Activated naive CD4-positive, alpha-beta T cell treated with anti-CD3 and anti-CD28 coated beads for 36 hours (primary cell): ENCODE measurements around the gene GMEB2. TPM values are rescaled to one million over a fixed set of nuclear protein-coding genes. Genes with fewer than 3 reads are reported as not detected.
"Not testable (repeated sequence)": the region's sequence is repeated elsewhere in the genome, so short reads cannot be mapped to it uniquely, and the experiment has no call there.

ENCODE experiments used
- CTCF ChIA-PET: fragments of 350-600 bp; sonication (Branson Sonifier 250); formaldehyde crosslinking; loops from one replicate; lab custom pipeline; 2021; ENCODE audit warnings: antibody characterized with exemption; lab: Charles Lee
- DNase-seq: peaks from one replicate; pipeline ENCODE4 v3.0.0-alpha.2; 2020
- H3K27ac Mint-ChIP-seq: one replicate; pipeline ENCODE4 v1.8.0; 2021; ENCODE audit warnings: mild to moderate bottlenecking, mixed read lengths
- H3K27me3 Mint-ChIP-seq: one replicate; pipeline ENCODE4 v1.8.0; 2021; ENCODE audit warnings: low read depth, mixed read lengths
- H3K36me3 Mint-ChIP-seq: one replicate; pipeline ENCODE4 v1.8.0; 2021; ENCODE audit warnings: low read depth, mixed read lengths
- H3K4me1 Mint-ChIP-seq: one replicate; pipeline ENCODE4 v1.8.0; 2021; ENCODE audit warnings: low read depth, mixed read lengths
- H3K4me3 Mint-ChIP-seq: one replicate; pipeline ENCODE4 v1.8.0; 2021; ENCODE audit warnings: mild to moderate bottlenecking, moderate library complexity, mixed read lengths
- H3K9me3 Mint-ChIP-seq: one replicate; pipeline ENCODE4 v1.8.0; 2021; ENCODE audit warnings: mixed read lengths
- intact Hi-C: fragments of 100-400 bp; cut with micrococcal nuclease; formaldehyde crosslinking; loops from one replicate; pipeline ENCODE4 v1.15.1; 2023
- total RNA-seq, 2 experiments: library from RNA; stranded (reverse); gene quantifications; one replicate each; pipeline ENCODE4 v1.2.3, GENCODE V29; 2021

The GMEB2 gene
- total RNA-seq, 2 experiments from 2014 or later: 16.7 to 18.0 TPM

DNA sequence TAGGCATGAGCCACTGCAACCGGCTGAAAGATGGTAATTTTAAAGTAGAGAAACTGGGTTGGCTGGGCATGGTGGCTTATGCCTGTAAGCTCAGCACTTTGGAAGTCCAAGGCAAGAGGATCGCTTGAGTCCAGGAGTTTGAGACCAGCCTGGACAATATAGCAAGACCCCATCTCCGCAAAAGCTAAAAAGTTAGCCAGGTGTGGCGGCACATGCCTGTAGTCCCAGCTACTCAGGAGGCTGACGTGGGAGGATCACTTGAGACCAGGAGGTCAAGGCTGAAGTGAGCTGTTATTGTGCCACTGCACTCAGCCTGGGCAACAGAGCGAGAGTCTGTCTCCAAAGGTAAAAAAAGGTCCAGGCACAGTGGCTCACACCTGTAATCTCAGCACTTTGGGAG, 4.1 kb upstream of the GMEB2 start:
- intact Hi-C loops, H3K27me3 Mint-ChIP-seq, H3K4me3 Mint-ChIP-seq, H3K9me3 Mint-ChIP-seq, DNase-seq: not testable (repeated sequence)
- peak overlapping the region; percentile 24 for H3K27ac Mint-ChIP-seq
- H3K4me1 Mint-ChIP-seq: peaks cover 57% of the 10 kb centered on the region
- peaks cover 13% of the 10 kb centered on the region for H3K36me3 Mint-ChIP-seq
- CTCF ChIA-PET: interaction anchor here (1.0 kb wide), 1 partner anchor 11 kb away, joined by 3 read pairs; no protein-coding TSS in a partner anchor

DNA sequence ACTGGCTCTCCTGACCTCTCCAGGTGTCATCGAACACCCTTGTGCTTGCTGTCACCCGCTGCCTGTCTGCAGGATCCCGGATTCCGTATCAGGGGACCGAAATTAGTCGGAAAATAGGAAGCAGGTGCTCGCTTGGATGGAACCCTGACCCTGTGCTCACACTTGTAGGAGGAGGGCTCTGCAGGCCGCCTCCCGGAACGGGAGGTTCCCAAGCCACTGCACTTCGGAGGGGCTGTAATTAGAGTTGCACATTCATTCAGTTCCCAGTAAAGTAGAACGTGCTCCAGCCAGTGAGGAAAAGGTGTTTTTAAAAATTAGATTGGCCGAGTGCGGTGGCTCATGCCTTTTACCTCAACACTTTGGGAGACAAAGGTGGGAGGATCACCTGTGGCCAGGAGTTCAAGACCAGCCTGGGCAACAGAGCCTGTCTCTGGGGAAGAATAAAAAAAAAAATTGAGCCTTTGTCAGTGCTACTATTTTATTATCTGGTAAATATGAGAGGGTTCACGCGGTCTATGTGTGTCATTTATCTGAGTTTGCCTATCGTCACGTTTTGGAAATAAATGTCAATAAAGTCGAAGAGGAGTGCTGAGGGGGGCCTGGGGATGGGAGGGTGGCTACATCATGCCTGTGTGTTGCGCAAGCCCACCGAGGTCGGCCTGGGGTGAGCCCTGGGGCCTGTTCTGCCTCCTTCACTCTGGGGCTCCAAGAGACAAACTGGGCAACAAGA, 1.5 kb upstream of the GMEB2 start:
- Mint-ChIP-seq H3K9me3 (no peaks in the 10 kb centered on the region), H3K36me3 (peaks cover 17% of the 10 kb centered on the region), H3K4me3 (peak overlapping the region; percentile 99), H3K27me3 (no peaks in the 10 kb centered on the region), H3K4me1 (peaks cover 51% of the 10 kb centered on the region), H3K27ac (peak overlapping the region; percentile 97)
- DNase-seq: peak; percentile 85
- CTCF ChIA-PET: interaction anchor here (1.1 kb wide), 1 partner anchor 91 kb away, joined by 4 read pairs; the partner anchor contains the start of gene PTK6
- intact Hi-C loops: loop anchor here (1.0 to 10.0 kb wide), 4 partner anchors 11 to 109 kb away; partner anchors contain the start of genes LIME1, PTK6, RTEL1 and SLC2A4RG

- Mint-ChIP-seq H3K4me1 (peaks cover 50% of the 10 kb centered on the region), H3K36me3 (peaks cover 17% of the 10 kb centered on the region), H3K4me3 (peak overlapping the region; percentile 99), H3K27me3 (no peaks in the 10 kb centered on the region), H3K27ac (peak overlapping the region; percentile 97), H3K9me3 (no peaks in the 10 kb centered on the region)
- CTCF ChIA-PET: interaction anchor here (1.1 kb wide), 1 partner anchor 90 kb away, joined by 4 read pairs; the partner anchor contains the start of gene PTK6
- intact Hi-C loops: loop anchor here (1.0 to 10.0 kb wide), 8 partner anchors 8 to 329 kb away; partner anchors contain the start of genes ARFRP1, LIME1, PTK6 and RTEL1
- no peak for DNase-seq
These were observed 897 bp upstream of the GMEB2 start for GRCh38 chr20:63627751-63628245.

DNA sequence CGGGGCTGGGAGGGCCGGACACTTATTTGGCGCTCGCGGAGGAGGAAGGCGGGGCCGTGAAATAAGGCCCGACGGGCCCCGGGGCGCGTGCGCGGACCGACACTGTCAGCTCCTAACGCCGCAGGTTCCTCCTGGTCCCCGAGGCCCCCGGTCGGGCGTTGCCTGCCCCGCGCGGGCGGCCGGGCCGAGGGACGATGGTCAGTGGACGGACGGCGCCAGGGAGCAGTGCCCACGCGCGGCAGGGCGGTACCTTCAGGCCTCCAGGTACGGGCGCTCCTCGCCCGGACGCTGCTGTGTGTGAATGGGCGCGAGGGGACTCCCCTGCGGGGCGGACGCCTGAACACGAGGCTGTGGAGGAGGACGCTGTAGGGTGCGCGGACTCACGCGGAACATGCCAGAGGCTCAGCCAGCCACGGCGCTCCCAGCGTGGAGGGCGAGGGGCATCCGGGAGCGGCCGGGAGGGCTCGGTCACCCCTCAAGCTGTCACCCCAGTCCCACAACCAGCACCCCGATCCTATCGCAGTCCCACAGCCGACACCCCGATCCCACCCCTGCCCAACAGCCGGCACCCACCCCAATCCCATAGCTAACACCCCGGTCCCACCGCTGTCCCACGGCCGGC, 339 bp upstream of the GMEB2 start:
- intact Hi-C loops: loop anchor here (1.0 to 10.0 kb wide), 6 partner anchors 8 to 330 kb away; partner anchors contain the start of genes ARFRP1, LIME1, PTK6 and SLC2A4RG
- H3K27ac Mint-ChIP-seq: peak overlapping the region; percentile 74
- H3K36me3 Mint-ChIP-seq: peaks cover 17% of the 10 kb centered on the region
- DNase-seq: peak; percentile 94
- H3K9me3 Mint-ChIP-seq: no peaks in the 10 kb centered on the region
- H3K4me1 Mint-ChIP-seq: peaks cover 52% of the 10 kb centered on the region
- CTCF ChIA-PET: interaction anchor here (1.1 kb wide), 1 partner anchor 90 kb away, joined by 4 read pairs; the partner anchor contains the start of gene PTK6
- peak overlapping the region; percentile 99 for H3K4me3 Mint-ChIP-seq
- H3K27me3 Mint-ChIP-seq: no peaks in the 10 kb centered on the region

DNA sequence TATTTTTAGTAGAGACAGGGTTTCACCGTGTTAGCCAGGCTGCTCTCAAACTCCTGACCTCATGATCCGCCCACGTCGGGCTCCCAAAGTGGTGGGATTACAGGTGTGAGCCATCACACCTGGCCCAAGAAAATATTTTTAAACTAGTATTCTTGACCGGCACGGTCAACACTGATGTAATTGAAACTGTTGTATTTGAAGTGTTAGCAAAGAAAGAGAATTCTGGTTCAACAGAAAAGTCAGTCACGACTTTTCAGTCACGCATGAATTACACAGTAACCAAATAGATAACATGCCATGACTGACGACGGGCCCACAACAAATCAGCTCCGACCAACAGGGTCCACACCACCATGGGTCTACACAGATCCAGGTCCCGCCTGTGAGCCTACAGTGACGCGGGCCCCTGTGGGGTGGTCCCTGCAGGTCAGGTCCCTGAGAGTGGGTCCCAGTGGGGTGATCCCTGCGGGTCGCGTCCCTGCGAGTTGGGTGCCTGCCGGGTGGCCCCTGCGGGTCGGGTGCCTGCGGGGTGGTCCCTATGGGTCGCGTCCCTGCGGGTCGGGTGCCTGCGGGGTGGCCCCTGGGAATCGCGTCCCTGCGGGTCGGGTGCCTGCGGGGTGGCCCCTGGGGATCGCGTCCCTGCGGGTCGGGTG, 1.0 kb downstream of the GMEB2 start:
- Mint-ChIP-seq H3K27ac (peak overlapping the region; percentile 89), H3K9me3 (no peaks in the 10 kb centered on the region), H3K4me3 (peak overlapping the region; percentile 77), H3K36me3 (peaks cover 16% of the 10 kb centered on the region), H3K27me3 (no peaks in the 10 kb centered on the region), H3K4me1 (peaks cover 47% of the 10 kb centered on the region)
- CTCF ChIA-PET: interaction anchor here (1.0 kb wide), 1 partner anchor 16 kb away, joined by 3 read pairs; no protein-coding TSS in a partner anchor
- intact Hi-C loops: loop anchor here (2.0 to 10.0 kb wide), 5 partner anchors 81 to 331 kb away; partner anchors contain the start of genes ARFRP1, LIME1, PTK6 and SLC2A4RG
- DNase-seq: peak; percentile 35

GRCh38 chr20:63624486-63624885, 2.4 kb downstream of the GMEB2 start:
- intact Hi-C loops: loop anchor here (10.0 kb wide), 1 partner anchor 90 kb away; the partner anchor contains the start of gene PTK6
- CTCF ChIA-PET: interaction anchor here (0.6 kb wide), 1 partner anchor 285 kb away, joined by 3 read pairs; no protein-coding TSS in a partner anchor
- Mint-ChIP-seq H3K4me1 (peaks cover 37% of the 10 kb centered on the region), H3K4me3 (peak overlapping the region; percentile 12), H3K9me3 (no peaks in the 10 kb centered on the region), H3K27me3 (no peaks in the 10 kb centered on the region), H3K27ac (no peak overlapping the region), H3K36me3 (peaks cover 14% of the 10 kb centered on the region)
- no peak for DNase-seq

- no peak overlapping the region for H3K4me3 Mint-ChIP-seq
- peaks cover 26% of the 10 kb centered on the region for H3K4me1 Mint-ChIP-seq
- peaks cover 8% of the 10 kb centered on the region for H3K36me3 Mint-ChIP-seq
- intact Hi-C loops: loop anchor here (10.0 kb wide), 1 partner anchor 88 kb away; the partner anchor contains the start of gene PTK6
- CTCF ChIA-PET: no interaction called here
- H3K27ac Mint-ChIP-seq: no peak overlapping the region
- DNase-seq: no peak
- H3K9me3 Mint-ChIP-seq: no peaks in the 10 kb centered on the region
- no peaks in the 10 kb centered on the region for H3K27me3 Mint-ChIP-seq
These were observed 4.2 kb downstream of the GMEB2 start for GRCh38 chr20:63622732-63623131.

- Mint-ChIP-seq H3K4me3 (no peak overlapping the region), H3K9me3 (no peaks in the 10 kb centered on the region), H3K27ac (no peak overlapping the region), H3K36me3 (peaks cover 10% of the 10 kb centered on the region), H3K4me1 (peaks cover 26% of the 10 kb centered on the region), H3K27me3 (no peaks in the 10 kb centered on the region)
- CTCF ChIA-PET: no interaction called here
- no peak for DNase-seq
- intact Hi-C loops: loop anchor here (10.0 kb wide), 1 partner anchor 87 kb away; the partner anchor contains the start of gene PTK6
These were observed 4.8 kb downstream of the GMEB2 start for GRCh38 chr20:63622096-63622495.

GRCh38 chr20:63620991-63621390, 5.9 kb downstream of the GMEB2 start:
- Mint-ChIP-seq H3K4me1 (peaks cover 26% of the 10 kb centered on the region), H3K27me3 (no peaks in the 10 kb centered on the region), H3K27ac (no peak overlapping the region), H3K36me3 (peaks cover 15% of the 10 kb centered on the region), H3K4me3 (no peak overlapping the region), H3K9me3 (no peaks in the 10 kb centered on the region)
- intact Hi-C loops: loop anchor here (10.0 kb wide), 1 partner anchor 86 kb away; the partner anchor contains the start of gene PTK6
- CTCF ChIA-PET: no interaction called here
- no peak for DNase-seq

GRCh38 chr20:63619505-63619904, 7.4 kb downstream of the GMEB2 start:
- H3K4me3 Mint-ChIP-seq: no peak overlapping the region
- CTCF ChIA-PET: no interaction called here
- DNase-seq: no peak
- intact Hi-C loops: no loop called here
- H3K27me3 Mint-ChIP-seq: no peaks in the 10 kb centered on the region
- peaks cover 19% of the 10 kb centered on the region for H3K36me3 Mint-ChIP-seq
- peaks cover 15% of the 10 kb centered on the region for H3K4me1 Mint-ChIP-seq
- H3K27ac Mint-ChIP-seq: no peak overlapping the region
- H3K9me3 Mint-ChIP-seq: no peaks in the 10 kb centered on the region

GRCh38 chr20:63619086-63619485, 7.8 kb downstream of the GMEB2 start:
- H3K36me3 Mint-ChIP-seq: peaks cover 20% of the 10 kb centered on the region
- no peak overlapping the region for H3K4me3 Mint-ChIP-seq
- no peaks in the 10 kb centered on the region for H3K9me3 Mint-ChIP-seq
- DNase-seq: no peak
- peaks cover 12% of the 10 kb centered on the region for H3K4me1 Mint-ChIP-seq
- H3K27ac Mint-ChIP-seq: no peak overlapping the region
- CTCF ChIA-PET: no interaction called here
- intact Hi-C loops: no loop called here
- no peaks in the 10 kb centered on the region for H3K27me3 Mint-ChIP-seq
